Keratinocyte (primary cell): ENCODE measurements around the gene MOGAT2. TPM values are rescaled to one million over a fixed set of nuclear protein-coding genes. Genes with fewer than 3 reads are reported as not detected.

Source experiments
- DNase-seq: peaks from one replicate; pipeline ENCODE4 v3.0.0-alpha.2; 2011; ENCODE audit warnings: low read depth, missing footprints, low spot score
- FAIRE-seq: peaks from 2 replicates; lab custom pipeline; 2011; peaks lifted over from hg19 to GRCh38; lab: Jason Lieb, UNC
- H2AFZ ChIP-seq: 2 replicates; pipeline ENCODE4 v1.6.0; 2012; ENCODE audit warnings: low read length, control low read depth, inconsistent platforms; ENCODE audit not compliant: control insufficient read depth
- H3K27ac ChIP-seq: 2 replicates; pipeline ENCODE4 v1.5.1; 2011; ENCODE audit warnings: low read length; ENCODE audit not compliant: control insufficient read depth, insufficient read depth
- H3K27me3 ChIP-seq: 3 replicates; pipeline ENCODE4 v1.6.0; 2011; ENCODE audit warnings: low read length; ENCODE audit not compliant: control insufficient read depth, insufficient read depth; ENCODE audit errors: extremely low read depth
- H3K36me3 ChIP-seq, 2 experiments: 2 replicates in 1 of 2; 3 replicates in 1 of 2; pipeline ENCODE4 v1.5.1; 2011; ENCODE audit warnings: low read length in 2 of 2, mild to moderate bottlenecking in 1 of 2; ENCODE audit not compliant: control insufficient read depth in 2 of 2, insufficient read depth in 2 of 2; ENCODE audit errors: extremely low read depth in 1 of 2
- H3K4me1 ChIP-seq: 3 replicates; pipeline ENCODE4 v1.5.1; 2011; ENCODE audit warnings: low read length; ENCODE audit not compliant: control insufficient read depth, insufficient read depth; ENCODE audit errors: extremely low read depth
- H3K4me2 ChIP-seq: 3 replicates; pipeline ENCODE4 v1.6.0; 2011; ENCODE audit warnings: low read depth, low read length; ENCODE audit not compliant: control insufficient read depth, insufficient read depth; ENCODE audit errors: extremely low read depth
- H3K4me3 ChIP-seq, 3 experiments: fragments of 200-600 bp in 1 of 3; sonication (generic) in 1 of 3; 2 replicates in 2 of 3; 3 replicates in 1 of 3; pipeline ENCODE4 v1.5.1; 2011 to 2016; ENCODE audit warnings: low read length in 3 of 3, mild to moderate bottlenecking in 3 of 3, control low read depth in 2 of 3, inconsistent platforms in 1 of 3, low read depth in 1 of 3, mixed read lengths in 1 of 3, mixed run types in 1 of 3, moderate library complexity in 1 of 3; ENCODE audit not compliant: control insufficient read depth in 2 of 3, insufficient read depth in 2 of 3; ENCODE audit errors: extremely low read depth in 1 of 3
- H3K79me2 ChIP-seq: 2 replicates; pipeline ENCODE4 v1.6.0; 2012; ENCODE audit warnings: low read length; ENCODE audit not compliant: control insufficient read depth, insufficient read depth
- H3K9ac ChIP-seq: 3 replicates; pipeline ENCODE4 v1.6.0; 2011; ENCODE audit warnings: low read length; ENCODE audit not compliant: control insufficient read depth, insufficient read depth; ENCODE audit errors: extremely low read depth
- H3K9me1 ChIP-seq: 3 replicates; pipeline ENCODE4 v1.6.0; 2011; ENCODE audit warnings: low read length; ENCODE audit not compliant: control insufficient read depth, insufficient read depth; ENCODE audit errors: extremely low read depth
- H3K9me3 ChIP-seq: 2 replicates; pipeline ENCODE4 v1.5.1; 2012; ENCODE audit warnings: low read depth, low read length; ENCODE audit not compliant: control insufficient read depth
- H4K20me1 ChIP-seq: 3 replicates; pipeline ENCODE4 v1.6.0; 2011; ENCODE audit warnings: low read length; ENCODE audit not compliant: control insufficient read depth, insufficient read depth; ENCODE audit errors: extremely low read depth
- EZH2 ChIP-seq: IDR thresholded peaks from one replicate; pipeline ENCODE4 v1.6.1; 2012; ENCODE audit warnings: inconsistent platforms, mild to moderate bottlenecking, low read length, moderate library complexity
- dilution Hi-C: fragments of 300-500 bp; cut with MboI; formaldehyde crosslinking; loops from one replicate; pipeline ENCODE4 v1.7.0; 2020; ENCODE audit warnings: low sequenced_read_pairs; ENCODE audit not compliant: extremely low pct_ligation_motif_present
- polyA plus RNA-seq, 5 experiments: library from polyadenylated mRNA; depleted of rRNA in 3 of 5; stranded (reverse) in 3 of 5; stranded (forward) in 1 of 5; unstranded in 1 of 5; fragments of >200 nt; gene quantifications; 1 replicate in 1 of 5; 2 replicates in 3 of 5; 3 replicates in 1 of 5; pipeline versions ENCODE4 v1.2.1 to v1.2.3, GENCODE V29; 2011 to 2012; ENCODE audit warnings: missing spikeins in 2 of 5, low read depth in 1 of 5, low replicate concordance in 1 of 5
- TF ChIP-seq, protein P1 (sequence below), 3 experiments: IDR thresholded peaks in 1 of 3; conservative IDR thresholded peaks in 1 of 3; optimal IDR thresholded peaks in 1 of 3; 2 replicates in 2 of 3; 3 replicates in 1 of 3; pipeline versions ENCODE3 to v1.5.1; 2011; ENCODE audit warnings: low read length in 3 of 3, mild to moderate bottlenecking in 3 of 3, moderate library complexity in 2 of 3, control low read depth in 1 of 3, inconsistent platforms in 1 of 3; ENCODE audit not compliant: insufficient read depth in 2 of 3; ENCODE audit errors: extremely low read depth in 1 of 3

MOGAT2 gene
- polyA plus RNA-seq, 1 donor (not counting 4 experiments of a cell fraction or from before 2014, with no cell fraction given): not detected

DNA sequence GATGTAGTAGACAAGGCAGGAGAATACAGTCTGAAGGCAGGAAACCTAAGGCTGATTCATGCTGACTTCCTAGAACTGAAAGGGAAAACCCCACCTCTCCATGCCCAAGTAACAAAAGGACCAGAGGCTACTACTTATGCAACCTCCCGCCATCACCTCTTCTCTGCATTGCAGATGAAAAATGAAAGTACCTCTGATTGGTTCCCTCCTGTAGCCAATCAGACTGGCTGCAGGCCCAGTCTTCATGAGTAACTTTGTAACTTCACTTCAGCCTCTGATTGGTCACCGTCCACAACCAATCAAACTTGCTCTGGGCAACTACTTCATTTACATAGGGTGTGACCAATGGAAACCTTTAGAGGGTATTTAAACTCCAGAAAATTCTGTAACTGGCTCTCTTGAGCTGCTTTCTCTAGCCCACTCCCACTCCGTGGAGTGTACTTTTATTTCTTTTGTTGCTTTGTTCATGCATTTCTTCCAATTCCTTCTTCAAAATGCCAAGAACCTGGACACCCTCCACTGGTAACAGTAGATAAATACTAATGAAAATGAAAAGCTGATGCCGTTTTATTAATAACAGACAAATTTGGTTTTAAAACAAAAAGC, 43.6 kb upstream of the MOGAT2 start:
- no peak for TF ChIP-seq EZH2
- TF ChIP-seq, protein P1, sequence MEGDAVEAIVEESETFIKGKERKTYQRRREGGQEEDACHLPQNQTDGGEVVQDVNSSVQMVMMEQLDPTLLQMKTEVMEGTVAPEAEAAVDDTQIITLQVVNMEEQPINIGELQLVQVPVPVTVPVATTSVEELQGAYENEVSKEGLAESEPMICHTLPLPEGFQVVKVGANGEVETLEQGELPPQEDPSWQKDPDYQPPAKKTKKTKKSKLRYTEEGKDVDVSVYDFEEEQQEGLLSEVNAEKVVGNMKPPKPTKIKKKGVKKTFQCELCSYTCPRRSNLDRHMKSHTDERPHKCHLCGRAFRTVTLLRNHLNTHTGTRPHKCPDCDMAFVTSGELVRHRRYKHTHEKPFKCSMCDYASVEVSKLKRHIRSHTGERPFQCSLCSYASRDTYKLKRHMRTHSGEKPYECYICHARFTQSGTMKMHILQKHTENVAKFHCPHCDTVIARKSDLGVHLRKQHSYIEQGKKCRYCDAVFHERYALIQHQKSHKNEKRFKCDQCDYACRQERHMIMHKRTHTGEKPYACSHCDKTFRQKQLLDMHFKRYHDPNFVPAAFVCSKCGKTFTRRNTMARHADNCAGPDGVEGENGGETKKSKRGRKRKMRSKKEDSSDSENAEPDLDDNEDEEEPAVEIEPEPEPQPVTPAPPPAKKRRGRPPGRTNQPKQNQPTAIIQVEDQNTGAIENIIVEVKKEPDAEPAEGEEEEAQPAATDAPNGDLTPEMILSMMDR (optimal IDR thresholded peaks at IDR 0.05 in 1 of 3, IDR thresholded peaks at IDR 0.05 in 1 of 3, conservative IDR thresholded peaks at IDR 0.05 in 1 of 3; ENCODE audit: extremely low read depth in 1 of 3, insufficient read depth in 2 of 3, low read length in 3 of 3): no peak
- Histone ChIP-seq H3K9me3 (no peaks in the 10 kb centered on the region), H3K4me1 (no peaks in the 10 kb centered on the region), H2AFZ (no peak overlapping the region), H4K20me1 (no peaks in the 10 kb centered on the region), H3K27me3 (peaks cover 17% of the 10 kb centered on the region), H3K36me3 (no peaks in the 10 kb centered on the region), H3K27ac (no peak overlapping the region), H3K9ac (no peak overlapping the region), H3K79me2 (no peaks in the 10 kb centered on the region), H3K4me2 (no peak overlapping the region), H3K9me1 (no peaks in the 10 kb centered on the region), H3K4me3 (no peak overlapping the region)
- dilution Hi-C loops: no loop called here
- DNase-seq (no peak), FAIRE-seq (no peak)

DNA sequence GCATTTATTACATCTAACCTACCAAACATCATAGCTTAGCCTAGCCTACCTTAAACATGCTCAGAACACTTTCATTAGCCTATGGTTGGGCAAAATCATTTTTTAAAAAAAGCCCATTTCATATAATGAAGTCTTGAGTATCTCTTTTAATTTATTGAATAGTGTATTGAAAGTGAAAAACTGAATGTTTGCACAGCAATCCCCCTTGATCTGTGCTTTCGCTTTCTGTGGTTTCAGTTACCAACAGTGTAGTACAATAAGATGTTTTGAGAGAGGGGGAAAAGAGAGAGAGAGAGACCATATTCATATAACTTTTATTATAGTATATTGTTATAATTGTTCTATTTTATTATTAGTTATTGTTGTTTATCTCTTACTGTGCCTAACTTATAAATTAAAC, 40.4 kb upstream of the MOGAT2 start:
- no peak overlapping the region for H2AFZ ChIP-seq
- H3K79me2 ChIP-seq: no peaks in the 10 kb centered on the region
- no peak for DNase-seq
- no peak overlapping the region for H3K9ac ChIP-seq
- FAIRE-seq: no peak
- no peaks in the 10 kb centered on the region for H3K4me1 ChIP-seq
- H3K4me2 ChIP-seq: no peak overlapping the region
- no peak overlapping the region for H3K27ac ChIP-seq
- no peaks in the 10 kb centered on the region for H3K9me3 ChIP-seq
- no peaks in the 10 kb centered on the region for H3K27me3 ChIP-seq
- no peaks in the 10 kb centered on the region for H4K20me1 ChIP-seq
- no peaks in the 10 kb centered on the region for H3K9me1 ChIP-seq
- TF ChIP-seq, protein P1 (optimal IDR thresholded peaks at IDR 0.05 in 1 of 3, IDR thresholded peaks at IDR 0.05 in 1 of 3, conservative IDR thresholded peaks at IDR 0.05 in 1 of 3; ENCODE audit: extremely low read depth in 1 of 3, insufficient read depth in 2 of 3, low read length in 3 of 3): no peak
- TF ChIP-seq EZH2: no peak
- H3K4me3 ChIP-seq: no peak overlapping the region
- no peaks in the 10 kb centered on the region for H3K36me3 ChIP-seq
- dilution Hi-C loops: no loop called here
